Activated naive CD8-positive, alpha-beta T cell treated with anti-CD3 and anti-CD28 coated beads, Interleukin-2, amount 50 U/mL, for 16 hours (primary cell): ENCODE measurements around the gene OR4K1.
"Not testable (repeated sequence)": the region's sequence is repeated elsewhere in the genome, so short reads cannot be mapped to it uniquely, and the experiment has no call there.

Experiments
- DNase-seq: peaks from one replicate; pipeline ENCODE4 v3.0.0-alpha.2; 2020; ENCODE audit warnings: low read depth, low spot score

The OR4K1 gene, protein sequence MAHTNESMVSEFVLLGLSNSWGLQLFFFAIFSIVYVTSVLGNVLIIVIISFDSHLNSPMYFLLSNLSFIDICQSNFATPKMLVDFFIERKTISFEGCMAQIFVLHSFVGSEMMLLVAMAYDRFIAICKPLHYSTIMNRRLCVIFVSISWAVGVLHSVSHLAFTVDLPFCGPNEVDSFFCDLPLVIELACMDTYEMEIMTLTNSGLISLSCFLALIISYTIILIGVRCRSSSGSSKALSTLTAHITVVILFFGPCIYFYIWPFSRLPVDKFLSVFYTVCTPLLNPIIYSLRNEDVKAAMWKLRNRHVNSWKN

DNA sequence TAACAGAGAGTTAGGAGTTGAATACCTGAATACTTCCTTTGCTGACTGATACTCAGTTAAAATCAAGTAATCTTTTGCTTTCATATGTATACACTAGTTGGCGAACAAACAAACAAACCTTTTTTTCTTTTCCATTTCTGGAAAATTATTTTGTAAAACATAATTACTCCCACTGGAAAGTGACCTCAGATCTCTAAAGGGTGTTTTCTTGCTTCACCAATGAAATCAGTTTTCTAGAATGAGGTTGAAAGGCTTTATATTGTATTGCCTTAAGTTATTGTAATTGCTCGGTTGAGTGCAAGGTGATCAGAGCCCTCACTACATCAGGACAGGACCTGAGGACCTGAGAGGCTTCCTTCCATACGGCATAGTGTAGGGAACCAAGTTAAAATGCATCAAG lies at the start of gene OR4K1:
Gene OR4K1 (plus strand): TSS at position 301 of the 400 bp plus-strand sequence. CDS start 4,750 bp downstream, outside the sequence.
- DNase-seq, result no peak

DNA sequence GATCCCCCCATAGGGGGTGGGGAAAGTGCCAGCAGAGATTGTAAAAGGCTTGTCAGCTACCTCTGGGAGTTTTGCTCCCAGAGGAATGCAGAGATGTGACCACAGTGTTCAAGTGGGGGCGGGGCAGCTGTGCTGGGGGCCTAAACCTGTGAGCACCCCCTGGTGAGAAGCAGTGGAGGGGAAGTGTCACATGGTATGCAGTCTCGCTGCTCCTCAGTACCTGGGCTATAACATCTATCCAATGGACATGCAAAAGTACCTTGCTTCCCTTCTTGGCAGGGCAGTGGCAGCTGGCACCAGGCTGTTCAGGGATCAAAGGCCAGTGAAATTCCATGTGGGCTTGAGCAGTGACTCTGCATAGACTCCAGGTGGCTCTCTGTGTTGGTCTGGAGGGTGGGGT lies 35.4 kb upstream of the OR4K1 start:
- no peak for DNase-seq

DNA sequence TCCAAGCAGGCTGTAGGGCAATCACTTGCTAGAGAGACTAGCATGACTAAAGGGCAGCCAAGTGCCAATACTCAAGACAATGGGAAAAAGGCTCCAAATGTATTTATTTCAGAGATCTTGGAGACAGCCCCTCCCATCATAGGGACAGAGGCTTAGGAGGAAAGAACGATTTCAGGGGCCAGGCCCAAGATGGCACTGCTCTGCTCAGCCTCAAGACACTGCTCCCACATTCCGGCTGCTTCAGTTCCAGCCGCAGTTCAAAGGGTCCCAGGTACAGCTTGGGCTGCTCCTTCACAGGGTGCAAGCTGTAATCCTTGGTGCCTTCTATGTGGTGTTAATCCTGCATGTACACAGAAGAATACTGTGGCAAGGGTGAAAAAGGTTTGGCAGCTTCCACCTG lies 29.7 kb upstream of the OR4K1 start:
- no peak for DNase-seq

DNA sequence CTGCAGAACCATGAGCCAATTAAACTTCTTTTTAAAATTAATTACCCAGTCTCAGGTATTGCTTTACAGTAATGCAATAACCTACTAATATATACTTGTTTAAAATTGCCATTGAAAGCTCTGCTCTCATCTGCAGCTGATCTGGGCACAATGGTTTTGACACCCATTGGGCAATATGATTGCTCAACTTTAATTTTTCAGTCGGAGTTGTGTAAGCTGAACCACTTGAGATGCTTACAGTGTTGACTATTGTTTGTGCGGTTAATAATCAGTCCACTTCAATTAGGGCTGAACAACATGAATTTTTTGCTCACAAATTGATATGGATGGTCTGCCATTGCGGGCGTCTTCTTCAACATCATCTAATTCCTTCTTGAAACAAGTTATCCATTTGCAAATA lies 28.3 kb upstream of the OR4K1 start:
- DNase-seq, result no peak

DNA sequence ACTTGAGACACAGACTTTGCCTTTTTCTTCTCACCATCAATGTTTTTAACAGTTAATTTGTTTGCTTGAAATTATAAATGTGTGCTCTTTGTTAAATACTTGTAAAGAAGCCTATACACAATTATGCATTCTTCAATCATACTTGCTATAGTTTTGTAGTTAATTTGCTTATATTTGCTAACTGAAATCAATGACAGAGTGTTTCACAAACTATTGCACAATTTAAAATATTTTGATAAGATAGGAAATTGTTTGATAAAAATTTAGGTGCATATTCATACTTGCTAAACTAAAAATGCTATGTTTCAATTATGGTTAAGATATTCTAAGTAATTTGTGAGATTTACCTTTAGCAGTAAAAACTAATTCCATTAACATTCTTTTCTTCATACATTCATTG lies 24.1 kb upstream of the OR4K1 start:
- no peak for DNase-seq

DNA sequence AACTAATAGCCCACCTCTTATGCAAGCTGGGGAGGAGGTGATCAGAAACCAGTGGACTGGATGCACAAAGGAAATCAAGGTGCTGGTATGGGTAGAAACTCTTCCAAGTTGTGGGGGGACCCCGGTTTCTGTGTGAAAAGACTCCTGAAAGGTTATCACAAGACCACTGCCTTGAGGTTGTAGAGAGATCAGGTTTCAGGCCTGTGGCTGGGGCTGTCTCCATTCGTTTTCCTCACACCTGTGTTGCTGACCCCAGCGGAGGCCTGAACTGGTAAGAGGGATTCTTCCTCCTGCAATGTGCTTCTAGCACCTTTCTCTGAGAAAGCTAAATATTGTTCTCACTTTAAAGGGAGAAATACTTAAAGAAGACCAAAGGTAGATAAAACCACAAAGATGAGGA lies 19.6 kb upstream of the OR4K1 start:
- DNase-seq, result no peak

DNA sequence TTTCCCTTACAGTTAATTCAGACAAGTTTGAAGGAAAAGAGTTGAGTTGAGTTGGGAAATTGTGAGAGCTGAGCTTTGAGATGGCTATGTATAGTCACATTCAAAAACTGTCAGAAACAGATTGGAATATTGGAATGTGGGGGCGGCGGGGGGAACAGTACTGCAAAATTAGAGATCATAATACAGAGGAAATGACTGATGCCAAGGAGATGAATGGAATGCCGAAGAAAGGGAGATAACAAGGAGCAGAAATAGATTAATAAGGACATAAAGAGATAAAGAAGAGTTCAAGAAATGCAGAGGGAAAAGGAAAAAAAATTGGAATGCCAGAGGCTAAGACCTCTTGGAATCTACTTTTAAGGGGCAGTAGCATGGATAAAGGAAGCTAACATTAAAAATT lies 13.5 kb upstream of the OR4K1 start:
- DNase-seq, result no peak

DNA sequence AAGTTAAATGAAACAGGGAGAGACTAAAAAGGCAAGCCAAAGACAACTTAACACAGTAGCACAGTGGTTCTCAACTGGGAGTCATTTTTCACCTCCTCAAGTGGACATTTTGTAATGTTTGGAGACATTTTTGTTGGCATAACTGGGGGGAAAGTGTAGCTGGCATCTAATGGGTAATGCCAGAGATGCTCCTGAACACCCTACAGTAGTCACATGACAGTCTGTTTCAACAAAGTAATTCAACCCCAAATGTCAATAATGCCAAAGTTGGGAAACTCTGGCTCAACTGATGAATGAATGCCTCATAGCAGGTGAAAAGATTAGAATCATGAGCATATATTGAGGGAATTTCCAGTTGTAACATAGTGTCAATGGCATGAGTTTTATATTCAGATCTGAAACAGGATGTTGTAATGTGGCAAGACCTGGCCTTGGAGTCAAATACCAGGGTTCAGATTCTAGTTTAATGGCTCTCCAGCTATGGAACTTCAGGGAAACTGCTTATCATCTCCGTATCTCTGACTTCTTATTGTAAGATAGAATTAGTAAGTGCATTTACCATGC lies 12.7 kb upstream of the OR4K1 start:
- DNase-seq, result no peak

DNA sequence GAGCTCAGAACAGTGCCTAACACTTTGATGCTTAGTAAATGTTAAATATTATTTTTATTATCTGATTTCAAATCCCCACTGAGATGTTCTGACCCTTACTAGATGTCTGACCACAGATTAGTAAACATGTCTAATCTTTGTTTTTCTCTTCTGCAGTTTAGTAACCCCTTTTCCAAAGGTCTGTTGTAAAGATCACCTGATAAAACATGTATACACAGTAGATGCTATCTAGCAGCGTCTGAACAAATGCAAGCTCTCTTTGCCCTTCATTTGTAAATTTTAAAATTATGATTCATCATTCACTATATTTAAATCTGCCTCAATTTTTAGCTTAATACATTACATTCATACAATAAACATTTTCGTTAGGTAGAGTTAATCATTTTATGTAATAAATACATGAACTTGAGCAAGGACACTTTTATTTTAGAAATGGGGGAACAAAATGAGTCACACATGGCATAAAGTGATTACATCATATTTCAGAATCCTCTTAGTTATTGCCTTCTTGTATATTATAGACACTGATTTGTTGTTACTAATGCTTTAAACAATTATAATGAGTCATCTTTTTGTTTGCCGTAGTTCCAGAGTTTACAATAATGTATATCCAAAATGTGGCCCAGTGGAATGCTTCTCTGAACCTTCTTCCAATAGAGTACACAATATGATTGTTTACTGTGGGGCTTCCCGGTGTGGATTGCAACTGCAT lies 12.0 kb upstream of the OR4K1 start:
- no peak for DNase-seq

DNA sequence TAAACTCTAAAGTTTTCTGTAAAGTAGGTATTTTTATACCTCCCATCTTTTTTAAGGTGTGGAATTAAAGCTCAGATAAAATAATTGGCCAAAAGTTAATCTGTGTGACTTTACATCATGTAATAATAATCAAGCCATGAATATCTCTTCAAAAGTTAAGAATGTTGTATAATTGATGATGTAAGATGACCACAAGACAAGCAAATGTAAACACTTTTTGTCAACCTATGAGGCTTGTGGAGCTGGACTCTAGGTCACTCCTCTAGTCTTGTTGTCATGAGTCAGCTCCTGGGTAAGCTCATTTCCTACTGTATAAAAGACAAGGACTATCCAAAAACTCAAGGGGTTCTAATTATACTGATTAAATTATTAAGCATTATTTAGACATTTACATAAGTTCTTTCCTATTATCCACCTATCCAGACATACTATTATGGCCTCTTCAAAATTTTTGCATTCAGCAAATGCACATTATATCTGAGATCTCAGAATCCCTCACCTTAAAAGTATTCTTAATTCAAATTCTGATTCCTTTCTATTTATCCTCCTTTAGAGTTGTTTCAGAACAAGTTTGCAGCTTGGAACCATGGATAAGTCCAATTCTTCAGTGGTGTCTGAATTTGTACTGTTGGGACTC lies 10.6 kb upstream of the OR4K1 start, which contains the start of gene OR4K5:
Gene OR4K5 (plus strand): TSS at position 587 of the 637 bp plus-strand sequence. CDS start 0 bp downstream, at position 587.
- no peak for DNase-seq

DNA sequence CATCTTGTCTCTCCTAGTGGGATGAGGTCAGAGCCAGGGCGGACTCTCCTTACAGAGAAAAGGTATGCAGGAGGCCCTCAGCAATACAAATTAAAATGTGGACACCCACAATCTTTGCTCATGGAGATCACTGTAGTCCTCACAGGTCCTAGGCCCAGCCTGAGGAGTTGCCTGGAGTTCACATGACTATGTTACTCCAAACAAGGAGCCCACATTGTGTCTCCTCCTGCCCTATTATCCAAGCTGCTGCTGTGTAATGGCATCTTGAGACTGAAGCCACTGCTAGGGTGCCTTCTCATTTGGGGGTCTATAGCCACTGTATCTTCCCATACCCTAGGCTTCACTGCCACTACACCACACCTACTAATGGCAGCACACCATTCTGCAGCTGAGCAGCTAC lies 11.0 kb downstream of the OR4K1 start:
- DNase-seq, result no peak

DNA sequence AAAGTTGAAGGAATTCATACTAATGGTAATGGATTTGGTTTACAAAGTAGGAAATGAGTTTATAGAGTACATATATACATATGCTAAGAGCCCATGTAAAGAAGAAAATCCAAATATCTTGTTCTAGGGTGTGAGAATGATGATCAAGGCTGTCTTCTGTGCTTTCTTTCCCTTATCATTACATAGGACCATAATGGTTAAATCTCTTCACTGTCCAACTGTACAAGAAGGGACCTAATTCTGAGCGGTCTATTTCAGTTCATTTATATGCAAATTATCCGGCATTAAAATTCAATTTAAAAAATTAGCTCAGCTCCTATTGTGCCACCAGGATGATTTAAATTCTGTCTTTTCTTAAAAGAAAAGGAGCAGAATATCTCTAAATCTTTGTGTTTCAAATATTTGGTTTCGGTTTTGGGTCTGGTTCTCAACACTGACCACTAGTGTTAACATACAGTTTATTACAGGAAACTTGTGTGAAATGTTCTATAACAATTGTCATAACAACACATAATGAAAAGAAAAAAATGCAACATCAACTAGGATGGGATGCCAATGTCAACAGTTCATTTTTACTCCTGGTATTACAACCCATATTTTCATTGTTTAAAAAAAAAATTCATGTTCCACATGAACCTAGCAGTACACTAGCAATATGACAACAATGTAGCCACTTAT lies 16.8 kb downstream of the OR4K1 start:
- no peak for DNase-seq

DNA sequence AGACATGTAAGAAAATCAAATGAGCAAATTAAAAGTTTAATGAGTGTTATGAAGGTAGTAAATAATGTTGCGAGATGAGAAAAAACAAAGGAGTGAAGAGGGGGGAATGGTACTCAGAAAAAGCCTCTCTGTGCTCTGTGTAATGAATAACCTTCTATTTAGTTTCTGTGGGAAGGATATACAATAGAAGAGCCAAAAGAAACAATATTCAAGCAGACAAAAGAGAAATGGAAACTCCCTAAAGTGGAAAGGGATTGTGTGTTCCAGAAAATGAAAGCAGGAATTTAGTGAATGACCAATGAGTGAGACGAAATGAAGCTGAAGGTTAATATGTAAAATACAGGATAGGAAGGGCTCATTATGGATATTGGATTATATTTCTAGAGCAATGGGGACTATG lies 18.5 kb downstream of the OR4K1 start:
- no peak for DNase-seq

DNA sequence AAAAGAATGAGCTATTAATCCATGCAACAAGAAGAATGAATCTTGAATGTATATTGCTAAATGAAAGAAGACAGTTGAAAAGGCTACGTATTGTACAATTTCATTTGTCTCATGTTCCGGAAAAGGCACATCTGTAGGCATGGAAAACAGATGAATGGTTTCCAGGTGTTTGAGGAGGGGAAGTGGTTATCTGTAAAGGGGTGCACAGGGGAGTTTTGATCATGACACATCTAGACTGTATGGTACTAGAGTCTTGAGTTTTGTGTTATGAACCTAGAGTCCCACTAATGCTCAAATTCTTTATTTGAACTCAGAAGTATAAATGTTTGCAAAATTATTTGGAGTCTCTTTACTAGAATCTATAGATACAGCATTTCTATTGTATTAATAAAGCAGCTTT lies 39.0 kb downstream of the OR4K1 start:
- not testable (repeated sequence) for DNase-seq

DNA sequence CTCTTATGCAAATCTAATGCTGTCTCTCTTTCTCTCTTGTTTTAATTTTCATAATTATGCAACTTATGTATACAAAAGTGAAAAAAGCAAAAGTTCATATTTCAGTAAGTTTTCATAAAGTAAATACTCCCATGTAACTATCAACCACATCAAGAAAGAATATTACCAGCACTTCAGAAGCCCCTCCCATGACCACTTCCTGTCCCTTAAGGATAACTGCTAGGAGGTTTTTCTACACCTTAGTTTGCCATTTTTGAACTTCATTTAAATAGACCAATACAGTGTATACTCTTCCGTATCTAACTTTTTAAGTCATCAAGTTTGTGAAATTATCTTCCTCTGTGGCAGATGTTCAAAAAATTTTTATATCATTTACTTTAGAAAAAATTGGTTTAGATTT lies 44.1 kb downstream of the OR4K1 start:
- no peak for DNase-seq

DNA sequence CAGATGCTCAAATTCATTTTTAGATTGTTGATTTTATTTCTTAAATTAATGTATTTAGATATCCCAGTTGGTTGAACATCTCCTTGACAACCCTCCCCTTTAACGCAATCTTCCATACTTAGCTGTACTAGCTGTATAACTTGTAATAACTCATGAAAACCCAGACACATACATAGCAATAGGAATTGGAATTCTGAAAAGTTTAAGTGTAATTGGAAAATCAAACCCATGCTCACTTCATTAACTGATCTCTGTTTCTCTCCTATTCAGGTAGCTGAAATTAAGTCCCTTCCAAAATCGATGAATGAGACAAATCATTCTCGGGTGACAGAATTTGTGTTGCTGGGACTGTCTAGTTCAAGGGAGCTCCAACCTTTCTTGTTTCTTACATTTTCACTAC lies 44.6 kb downstream of the OR4K1 start, which contains the start of gene OR4K15:
Gene OR4K15 (plus strand): TSS at position 301 of the 400 bp plus-strand sequence. CDS start 0 bp downstream, at position 301.
- no peak for DNase-seq
